Psoas muscle (tissue), 8 donors: ENCODE data around the gene EYA2. TPM values are rescaled to one million over a fixed set of nuclear protein-coding genes. Genes with fewer than 3 reads are reported as not detected.

Experiments
- ATAC-seq, 4 donors: fragments of 200-7000 bp; cut with Tn5 transposase; one replicate each; pipeline ENCODE4 v1.9.1; 2020; ENCODE audit warnings: moderate library complexity in 3 of 4, mild to moderate bottlenecking in 2 of 4
- DNase-seq, 2 donors: peaks; one replicate each; pipeline ENCODE4 v3.0.0-alpha.2; 2020
- H3K27ac ChIP-seq: fragments of 200-600 bp; one replicate; pipeline ENCODE4 v1.8.0; 2022
- H3K27me3 ChIP-seq, 3 donors: fragments of 200-600 bp in 1 of 3; one replicate each; pipeline versions ENCODE4 v1.6.1 to v1.8.0; 2013 to 2022; ENCODE audit warnings: low read length in 2 of 3, mild to moderate bottlenecking in 2 of 3, moderate library complexity in 1 of 3; ENCODE audit not compliant: insufficient read depth in 3 of 3
- H3K36me3 ChIP-seq, 2 donors: fragments of 200-600 bp in 1 of 2; one replicate each; pipeline versions ENCODE4 v1.6.1 to v1.8.0; 2013 to 2022; ENCODE audit warnings: low read depth in 1 of 2, mild to moderate bottlenecking in 1 of 2, moderate library complexity in 1 of 2; ENCODE audit not compliant: insufficient read depth in 1 of 2
- H3K4me1 ChIP-seq: fragments of 200-600 bp; one replicate; pipeline ENCODE4 v1.8.0; 2022
- H3K4me3 ChIP-seq: fragments of 200-600 bp; one replicate; pipeline ENCODE4 v1.8.0; 2022; ENCODE audit warnings: mild to moderate bottlenecking
- H3K9me3 ChIP-seq: fragments of 200-600 bp; one replicate; pipeline ENCODE4 v1.8.0; 2022
- WGBS, 3 donors: extraction: QIAGEN DNeasy Blood & Tissue Kit; methylation state at CpG; one replicate each; pipeline versions ENCODE4 v1.1.6 to v1.1.7; 2013; 5-methylcytosine and 5-hydroxymethylcytosine counted together
- intact Hi-C, 2 donors: fragments of 100-400 bp; cut with DNase I; formaldehyde crosslinking; loops; one replicate each; pipeline versions ENCODE4 v1.11.0 to v1.14.2; 2022
- polyA plus RNA-seq, 3 donors: library from polyadenylated mRNA; stranded (reverse); fragments of 200-250 nt; gene quantifications; one replicate each; pipeline ENCODE4 v1.2.3, GENCODE V29; 2013
- total RNA-seq, 4 donors: library from RNA; stranded (reverse); fragmentation: NEBNext Ultra II Directional in 2 of 4; extraction: Animal tissue kit (Norgen Biotek cat#: 25700) in 2 of 4; gene quantifications; one replicate each; pipeline versions ENCODE4 v1.2.1 to v1.2.4, GENCODE V29; 2021 to 2023
- TF ChIP-seq, protein P1 (sequence below): fragments of 200-600 bp; IDR thresholded peaks from one replicate; pipeline ENCODE4 v1.8.0; 2022; ENCODE audit warnings: antibody characterized with exemption
- donor health status: healthy with polysubstance abuse.
- donor health status: DM: no; HTN: no; CAD: no; lungs with moderate emphysema.
- donor health status: Bipolar disorder and iron deficiency.
- donor health status: healthy.
- donor health status: DM: yes; HTN: yes; CAD: no.
- donor health status: DM: no; HTN: no; CAD: no.
- donor health status: DM: no; HTN: no; CAD: no.
- donor health status: DM: yes; HTN: yes; CAD: no.

EYA2 gene
- total and polyA plus RNA-seq, 7 donors, result 0.72 to 4.0 (median 2.0) TPM

DNA sequence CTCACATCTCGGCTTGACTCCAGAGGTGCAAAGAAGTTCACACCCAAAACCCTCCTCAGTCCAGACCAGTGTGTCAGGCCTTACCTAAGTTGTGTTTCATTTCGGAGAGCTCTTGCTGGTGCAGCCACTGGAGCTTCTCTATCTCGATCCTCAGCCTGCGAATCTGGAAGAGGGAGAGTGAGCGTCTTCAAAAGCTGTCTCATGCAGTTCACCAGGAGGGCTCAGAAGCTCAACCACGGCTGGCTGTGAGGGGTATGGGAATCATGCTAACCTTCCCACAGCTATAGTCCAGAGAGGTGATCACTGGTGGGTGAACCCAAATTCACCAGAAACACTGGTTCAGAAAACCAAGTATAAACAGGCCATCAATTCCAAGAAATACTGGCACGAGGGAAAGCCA, 332.5 kb downstream of the EYA2 start:
- H3K27ac ChIP-seq, result no peak overlapping the region
- intact Hi-C loops, result no loop called here
- H3K4me3 ChIP-seq, result no peak overlapping the region
- H3K9me3 ChIP-seq, result no peaks in the 10 kb centered on the region
- no peaks in the 10 kb centered on the region for H3K4me1 ChIP-seq
- DNase-seq (no peak), ATAC-seq (no peak)
- H3K27me3 ChIP-seq, result no peaks in the 10 kb centered on the region
- TF ChIP-seq, protein P1, sequence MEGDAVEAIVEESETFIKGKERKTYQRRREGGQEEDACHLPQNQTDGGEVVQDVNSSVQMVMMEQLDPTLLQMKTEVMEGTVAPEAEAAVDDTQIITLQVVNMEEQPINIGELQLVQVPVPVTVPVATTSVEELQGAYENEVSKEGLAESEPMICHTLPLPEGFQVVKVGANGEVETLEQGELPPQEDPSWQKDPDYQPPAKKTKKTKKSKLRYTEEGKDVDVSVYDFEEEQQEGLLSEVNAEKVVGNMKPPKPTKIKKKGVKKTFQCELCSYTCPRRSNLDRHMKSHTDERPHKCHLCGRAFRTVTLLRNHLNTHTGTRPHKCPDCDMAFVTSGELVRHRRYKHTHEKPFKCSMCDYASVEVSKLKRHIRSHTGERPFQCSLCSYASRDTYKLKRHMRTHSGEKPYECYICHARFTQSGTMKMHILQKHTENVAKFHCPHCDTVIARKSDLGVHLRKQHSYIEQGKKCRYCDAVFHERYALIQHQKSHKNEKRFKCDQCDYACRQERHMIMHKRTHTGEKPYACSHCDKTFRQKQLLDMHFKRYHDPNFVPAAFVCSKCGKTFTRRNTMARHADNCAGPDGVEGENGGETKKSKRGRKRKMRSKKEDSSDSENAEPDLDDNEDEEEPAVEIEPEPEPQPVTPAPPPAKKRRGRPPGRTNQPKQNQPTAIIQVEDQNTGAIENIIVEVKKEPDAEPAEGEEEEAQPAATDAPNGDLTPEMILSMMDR, result no peak
- peaks cover 21 to 95% of the 10 kb centered on the region in 2 donors for H3K36me3 ChIP-seq
- 87 to 98% (median 94%) methylated on average over 7 of the region's 7 CpGs for WGBS, 3 donors

- Histone ChIP-seq H3K27ac (no peak overlapping the region), H3K9me3 (no peaks in the 10 kb centered on the region), H3K4me1 (no peaks in the 10 kb centered on the region), H3K4me3 (no peak overlapping the region), H3K27me3 (no peaks in the 10 kb centered on the region), H3K36me3 (peaks cover 21 to 95% of the 10 kb centered on the region in 2 donors)
- 83 to 94% (median 86%) methylated on average over 9 of the region's 9 CpGs for WGBS, 3 donors
- intact Hi-C loops, result no loop called here
- DNase-seq (no peak), ATAC-seq (no peak)
- TF ChIP-seq, protein P1, result no peak
Measured at GRCh38 chr20:47227576-47227975, 332.9 kb downstream of the EYA2 start.

DNA sequence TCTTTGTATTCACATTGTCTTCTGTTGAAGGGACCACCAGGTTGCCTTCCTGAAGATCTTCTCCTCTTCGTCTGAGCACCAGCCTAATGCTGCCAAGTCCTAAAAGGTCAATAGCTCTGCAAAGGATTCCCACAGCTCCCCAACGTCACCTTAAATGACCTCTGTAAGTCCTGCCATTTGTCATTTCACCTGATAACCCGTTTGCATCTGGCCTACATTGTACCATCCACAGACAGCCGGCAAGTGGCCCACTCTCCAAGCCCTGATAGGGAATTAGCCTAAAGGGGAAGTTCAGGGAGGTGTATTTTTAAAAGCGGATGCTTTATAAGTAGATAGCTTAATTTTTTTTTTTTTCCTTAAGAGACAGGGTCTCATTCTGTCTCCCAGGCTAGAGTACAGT, 334.0 kb downstream of the EYA2 start:
- peaks cover 22 to 93% of the 10 kb centered on the region in 2 donors for H3K36me3 ChIP-seq
- H3K9me3 ChIP-seq, result no peaks in the 10 kb centered on the region
- TF ChIP-seq, protein P1, result no peak
- ATAC-seq (no peak), DNase-seq (no peak)
- no peaks in the 10 kb centered on the region for H3K4me1 ChIP-seq
- H3K27ac ChIP-seq, result no peak overlapping the region
- intact Hi-C loops, result no loop called here
- no peaks in the 10 kb centered on the region for H3K27me3 ChIP-seq
- 42 to 51% (median 45%) methylated on average over 5 of the region's 5 CpGs for WGBS, 3 donors
- no peak overlapping the region for H3K4me3 ChIP-seq

DNA sequence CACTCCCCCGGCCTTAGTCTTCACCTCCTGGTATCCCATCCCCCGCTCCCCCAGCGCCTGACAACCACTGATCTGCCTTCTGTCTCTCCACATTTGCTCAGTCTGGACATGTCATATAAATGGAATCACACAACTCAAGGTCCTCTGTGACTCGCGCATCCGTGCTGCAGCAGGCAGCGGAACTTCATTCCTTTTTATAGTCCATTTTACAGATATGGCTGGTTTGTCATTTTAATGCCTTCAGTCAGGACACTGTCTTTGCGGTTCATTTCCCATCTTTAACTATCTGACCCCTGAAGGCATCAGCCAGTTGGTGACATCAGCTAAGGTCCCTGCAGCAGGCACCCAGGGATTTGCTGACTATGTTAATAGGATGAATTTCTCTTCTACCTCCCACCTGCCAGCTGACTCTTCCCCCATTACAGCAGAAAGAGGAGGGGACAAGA, 336.2 kb downstream of the EYA2 start:
- TF ChIP-seq, protein P1, result no peak
- H3K4me3 ChIP-seq, result no peak overlapping the region
- DNase-seq (no peak), ATAC-seq (no peak)
- peaks cover 21 to 94% of the 10 kb centered on the region in 2 donors for H3K36me3 ChIP-seq
- intact Hi-C loops, result no loop called here
- H3K27me3 ChIP-seq, result no peaks in the 10 kb centered on the region
- WGBS, 3 donors, result 93 to 97% (median 96%) methylated on average over 8 of the region's 8 CpGs
- no peak overlapping the region for H3K27ac ChIP-seq
- no peaks in the 10 kb centered on the region for H3K9me3 ChIP-seq
- H3K4me1 ChIP-seq, result no peaks in the 10 kb centered on the region

GRCh38 chr20:47231382-47232039, 336.9 kb downstream of the EYA2 start:
- TF ChIP-seq, protein P1, result no peak
- Histone ChIP-seq H3K4me1 (no peaks in the 10 kb centered on the region), H3K27ac (no peak overlapping the region), H3K9me3 (no peaks in the 10 kb centered on the region), H3K36me3 (peaks cover 18 to 94% of the 10 kb centered on the region in 2 donors), H3K27me3 (no peaks in the 10 kb centered on the region), H3K4me3 (no peak overlapping the region)
- ATAC-seq (no peak), DNase-seq (no peak)
- WGBS, 3 donors, result 93 to 94% (median 94%) methylated on average over 16 of the region's 16 CpGs
- intact Hi-C loops, result no loop called here
